ENCODE measurements around the gene BMP6. TPM values are rescaled to one million over a fixed set of nuclear protein-coding genes. Genes with fewer than 3 reads are reported as not detected.

Gene BMP6
- total RNA-seq, 2 experiments from 2014 or later = 0.38 to 1.1 TPM

DNA sequence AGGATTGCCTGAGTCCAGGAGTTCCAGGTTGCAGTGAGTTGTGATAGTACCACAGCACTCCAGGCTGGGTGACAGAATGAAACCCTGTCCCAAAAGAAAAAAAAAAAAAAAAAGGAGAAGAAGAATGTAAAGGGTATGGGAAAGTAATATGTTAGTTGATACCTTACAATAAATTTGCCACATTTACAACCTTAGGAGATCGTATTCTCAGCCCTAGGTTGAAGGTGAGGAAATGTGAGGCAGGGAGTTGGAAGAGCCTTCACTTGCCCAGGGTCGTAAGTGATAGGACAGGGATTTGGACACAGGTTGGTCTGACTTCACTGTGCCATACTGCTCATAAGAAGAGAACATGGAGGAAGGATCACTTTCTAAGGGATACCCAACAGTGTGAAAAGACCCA is 68.6 kb downstream of the BMP6 start:
- TF ChIP-seq, protein P1, sequence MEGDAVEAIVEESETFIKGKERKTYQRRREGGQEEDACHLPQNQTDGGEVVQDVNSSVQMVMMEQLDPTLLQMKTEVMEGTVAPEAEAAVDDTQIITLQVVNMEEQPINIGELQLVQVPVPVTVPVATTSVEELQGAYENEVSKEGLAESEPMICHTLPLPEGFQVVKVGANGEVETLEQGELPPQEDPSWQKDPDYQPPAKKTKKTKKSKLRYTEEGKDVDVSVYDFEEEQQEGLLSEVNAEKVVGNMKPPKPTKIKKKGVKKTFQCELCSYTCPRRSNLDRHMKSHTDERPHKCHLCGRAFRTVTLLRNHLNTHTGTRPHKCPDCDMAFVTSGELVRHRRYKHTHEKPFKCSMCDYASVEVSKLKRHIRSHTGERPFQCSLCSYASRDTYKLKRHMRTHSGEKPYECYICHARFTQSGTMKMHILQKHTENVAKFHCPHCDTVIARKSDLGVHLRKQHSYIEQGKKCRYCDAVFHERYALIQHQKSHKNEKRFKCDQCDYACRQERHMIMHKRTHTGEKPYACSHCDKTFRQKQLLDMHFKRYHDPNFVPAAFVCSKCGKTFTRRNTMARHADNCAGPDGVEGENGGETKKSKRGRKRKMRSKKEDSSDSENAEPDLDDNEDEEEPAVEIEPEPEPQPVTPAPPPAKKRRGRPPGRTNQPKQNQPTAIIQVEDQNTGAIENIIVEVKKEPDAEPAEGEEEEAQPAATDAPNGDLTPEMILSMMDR (conservative IDR thresholded peaks at IDR 0.05; ENCODE audit: low read length) = no peak
- no peak for TF ChIP-seq EZH2phosphoT487 (IDR thresholded peaks at IDR 0.05; ENCODE audit: borderline replicate concordance, low read depth, low read length)
- intact Hi-C loops (cut with micrococcal nuclease; ENCODE audit: unreplicated experiment) = no loop called here
- no peak for DNase-seq (ENCODE audit: low spot score)
- Histone ChIP-seq H3K4me1 (ENCODE audit: insufficient read depth, low read length, poor library complexity, severe bottlenecking) (no peaks in the 10 kb centered on the region), H2AFZ (ENCODE audit: low read length) (no peak overlapping the region), H3K4me3 (ENCODE audit: low read depth, low read length, poor library complexity, severe bottlenecking) (no peak overlapping the region), H3K36me3 (ENCODE audit: insufficient read depth, low read length) (no peaks in the 10 kb centered on the region), H3K4me2 (ENCODE audit: low read length) (no peak overlapping the region), H3K9me2 (ENCODE audit: insufficient read depth, low read length) (no peaks in the 10 kb centered on the region), H4K20me1 (ENCODE audit: insufficient read depth, low read length) (no peaks in the 10 kb centered on the region), H3K27ac (ENCODE audit: low read depth, low read length, poor library complexity, severe bottlenecking) (no peak overlapping the region), H3K9me3 (ENCODE audit: low read length) (no peaks in the 10 kb centered on the region), H3K79me2 (ENCODE audit: insufficient read depth, low read depth, low read length) (no peaks in the 10 kb centered on the region)
- POLR2A ChIA-PET = no interaction called here
- CTCF ChIA-PET (ENCODE audit: unreplicated experiment) = no interaction called here
- BruUV-seq (replicated peaks) = no TSS peak

GRCh38 chr6:7797386-7797785 is 71.5 kb downstream of the BMP6 start:
- intact Hi-C loops (cut with micrococcal nuclease; ENCODE audit: unreplicated experiment) = no loop called here
- Histone ChIP-seq H3K79me2 (ENCODE audit: insufficient read depth, low read depth, low read length) (no peaks in the 10 kb centered on the region), H2AFZ (ENCODE audit: low read length) (no peak overlapping the region), H4K20me1 (ENCODE audit: insufficient read depth, low read length) (no peaks in the 10 kb centered on the region), H3K4me1 (ENCODE audit: insufficient read depth, low read length, poor library complexity, severe bottlenecking) (no peaks in the 10 kb centered on the region), H3K27ac (ENCODE audit: low read depth, low read length, poor library complexity, severe bottlenecking) (no peak overlapping the region), H3K9me3 (ENCODE audit: low read length) (no peaks in the 10 kb centered on the region), H3K36me3 (ENCODE audit: insufficient read depth, low read length) (no peaks in the 10 kb centered on the region), H3K4me3 (ENCODE audit: low read depth, low read length, poor library complexity, severe bottlenecking) (no peak overlapping the region), H3K9me2 (ENCODE audit: insufficient read depth, low read length) (no peaks in the 10 kb centered on the region), H3K4me2 (ENCODE audit: low read length) (no peak overlapping the region)
- DNase-seq (ENCODE audit: low spot score) = no peak
- TF ChIP-seq, protein P1 (conservative IDR thresholded peaks at IDR 0.05; ENCODE audit: low read length) = no peak
- TF ChIP-seq EZH2phosphoT487 (IDR thresholded peaks at IDR 0.05; ENCODE audit: borderline replicate concordance, low read depth, low read length) = no peak
- ChIA-PET CTCF (ENCODE audit: unreplicated experiment) (no interaction called here), POLR2A (interaction anchor here (1.0 kb wide), 1 partner anchor 12 kb away, joined by 3 read pairs; no protein-coding TSS in a partner anchor)
- BruUV-seq (replicated peaks) = no TSS peak

GRCh38 chr6:7798751-7799150 is 72.9 kb downstream of the BMP6 start:
- CTCF ChIA-PET (ENCODE audit: unreplicated experiment) = no interaction called here
- no peaks in the 10 kb centered on the region for H3K4me1 ChIP-seq (ENCODE audit: insufficient read depth, low read length, poor library complexity, severe bottlenecking)
- no peak overlapping the region for H3K4me2 ChIP-seq (ENCODE audit: low read length)
- TF ChIP-seq, protein P1 (conservative IDR thresholded peaks at IDR 0.05; ENCODE audit: low read length) = no peak
- TF ChIP-seq EZH2phosphoT487 (IDR thresholded peaks at IDR 0.05; ENCODE audit: borderline replicate concordance, low read depth, low read length) = no peak
- H3K4me3 ChIP-seq (ENCODE audit: low read depth, low read length, poor library complexity, severe bottlenecking) = no peak overlapping the region
- no peaks in the 10 kb centered on the region for H3K9me2 ChIP-seq (ENCODE audit: insufficient read depth, low read length)
- H4K20me1 ChIP-seq (ENCODE audit: insufficient read depth, low read length) = no peaks in the 10 kb centered on the region
- H3K36me3 ChIP-seq (ENCODE audit: insufficient read depth, low read length) = no peaks in the 10 kb centered on the region
- no peaks in the 10 kb centered on the region for H3K9me3 ChIP-seq (ENCODE audit: low read length)
- no TSS peak for BruUV-seq (replicated peaks)
- DNase-seq (ENCODE audit: low spot score) = no peak
- H3K27ac ChIP-seq (ENCODE audit: low read depth, low read length, poor library complexity, severe bottlenecking) = no peak overlapping the region
- intact Hi-C loops (cut with micrococcal nuclease; ENCODE audit: unreplicated experiment) = no loop called here
- POLR2A ChIA-PET = interaction anchor here (0.8 kb wide), 1 partner anchor 119 kb away, joined by 3 read pairs; no protein-coding TSS in a partner anchor
- no peak overlapping the region for H2AFZ ChIP-seq (ENCODE audit: low read length)
- no peaks in the 10 kb centered on the region for H3K79me2 ChIP-seq (ENCODE audit: insufficient read depth, low read depth, low read length)

Data from OCI-LY7 (cell line).